H9 (cell line): ENCODE results near the gene PALM3. TPM values are rescaled to one million over a fixed set of nuclear protein-coding genes. Genes with fewer than 3 reads are reported as not detected.

Experiments used
- DNase-seq: peaks from one replicate; pipeline ENCODE4 v3.0.0-alpha.2; 2017
- H2AFZ ChIP-seq: one replicate; pipeline ENCODE4 v1.6.1; 2013; ENCODE audit warnings: mild to moderate bottlenecking, low read length, control low read depth, moderate library complexity
- H2AK5ac ChIP-seq: 2 replicates; pipeline ENCODE4 v1.6.1; 2013; ENCODE audit warnings: low read length, control low read depth, mixed read lengths; ENCODE audit not compliant: insufficient read length
- H2BK120ac ChIP-seq: one replicate; pipeline ENCODE4 v1.6.1; 2013; ENCODE audit warnings: low read depth, mild to moderate bottlenecking, low read length, control low read depth, inconsistent platforms; ENCODE audit not compliant: poor library complexity, severe bottlenecking
- H2BK12ac ChIP-seq: 2 replicates; pipeline ENCODE4 v1.6.1; 2013; ENCODE audit warnings: low read length, control low read depth, mixed read lengths, low read depth; ENCODE audit not compliant: insufficient read length
- H2BK15ac ChIP-seq: 2 replicates; pipeline ENCODE4 v1.6.1; 2013; ENCODE audit warnings: low read depth, low read length, control low read depth
- H2BK20ac ChIP-seq: one replicate; pipeline ENCODE4 v1.6.1; 2013; ENCODE audit warnings: low read depth, mild to moderate bottlenecking, low read length, control low read depth, inconsistent platforms; ENCODE audit not compliant: poor library complexity, severe bottlenecking
- H2BK5ac ChIP-seq: 2 replicates; pipeline ENCODE4 v1.6.1; 2013; ENCODE audit warnings: low read length, control low read depth, mixed read lengths; ENCODE audit not compliant: insufficient read length
- H3K14ac ChIP-seq: 2 replicates; pipeline ENCODE4 v1.6.1; 2013; ENCODE audit warnings: low read length, control low read depth; ENCODE audit not compliant: insufficient read depth
- H3K18ac ChIP-seq: 2 replicates; pipeline ENCODE4 v1.6.1; 2013; ENCODE audit warnings: low read depth, mild to moderate bottlenecking, mixed read lengths, low read length, control low read depth; ENCODE audit not compliant: insufficient read length
- H3K23ac ChIP-seq: 2 replicates; pipeline ENCODE4 v1.6.1; 2013; ENCODE audit warnings: low read length, control low read depth, mixed read lengths, low read depth; ENCODE audit not compliant: insufficient read length
- H3K23me2 ChIP-seq: 2 replicates; pipeline ENCODE4 v1.6.1; 2013; ENCODE audit warnings: low read depth, mild to moderate bottlenecking, mixed read lengths, low read length, control low read depth; ENCODE audit not compliant: insufficient read length, poor library complexity, severe bottlenecking
- H3K27ac ChIP-seq: 2 replicates; pipeline ENCODE4 v1.5.1; 2013; ENCODE audit warnings: low read length, control low read depth, mixed read lengths, low read depth; ENCODE audit not compliant: insufficient read length
- H3K27me3 ChIP-seq: 2 replicates; pipeline ENCODE4 v1.6.1; 2013; ENCODE audit warnings: low read length, control low read depth, inconsistent platforms; ENCODE audit not compliant: insufficient read depth
- H3K4ac ChIP-seq: 2 replicates; pipeline ENCODE4 v1.6.1; 2013; ENCODE audit warnings: low read depth, mild to moderate bottlenecking, control low read depth, inconsistent platforms, low read length, moderate library complexity
- H3K4me1 ChIP-seq: 2 replicates; pipeline ENCODE4 v1.6.1; 2013; ENCODE audit warnings: low read length, control low read depth, inconsistent platforms; ENCODE audit not compliant: insufficient read depth
- H3K4me2 ChIP-seq: 2 replicates; pipeline ENCODE4 v1.6.1; 2013; ENCODE audit warnings: low read length, control low read depth, mixed read lengths; ENCODE audit not compliant: insufficient read length, insufficient read depth
- H3K56ac ChIP-seq: 2 replicates; pipeline ENCODE4 v1.6.1; 2013; ENCODE audit warnings: low read depth, mild to moderate bottlenecking, mixed read lengths, low read length, control low read depth; ENCODE audit not compliant: insufficient read length
- H3K79me1 ChIP-seq: 2 replicates; pipeline ENCODE4 v1.6.1; 2013; ENCODE audit warnings: low read depth, mild to moderate bottlenecking, moderate library complexity, low read length, control low read depth, inconsistent platforms; ENCODE audit not compliant: insufficient read depth, poor library complexity, severe bottlenecking
- H3K79me2 ChIP-seq: 2 replicates; pipeline ENCODE4 v1.6.1; 2013; ENCODE audit warnings: low read length, control low read depth, inconsistent platforms; ENCODE audit not compliant: insufficient read depth
- H3K9ac ChIP-seq: 2 replicates; pipeline ENCODE4 v1.6.1; 2013; ENCODE audit warnings: low read length, control low read depth, mixed read lengths; ENCODE audit not compliant: insufficient read length; ENCODE audit errors: extremely low read depth
- H3K9me3 ChIP-seq: one replicate; pipeline ENCODE4 v1.6.1; 2013; ENCODE audit warnings: low read depth, low read length, inconsistent platforms; ENCODE audit not compliant: control insufficient read depth
- H3T11ph ChIP-seq: one replicate; pipeline ENCODE4 v1.6.1; 2013; ENCODE audit warnings: mild to moderate bottlenecking, low read length, control low read depth, inconsistent platforms
- H4K20me1 ChIP-seq: one replicate; pipeline ENCODE4 v1.6.1; 2013; ENCODE audit not compliant: control insufficient read depth, insufficient read length, insufficient read depth
- H4K5ac ChIP-seq: 2 replicates; pipeline ENCODE4 v1.6.1; 2013; ENCODE audit warnings: low read depth, mild to moderate bottlenecking, mixed read lengths, low read length, control low read depth; ENCODE audit not compliant: insufficient read length
- H4K8ac ChIP-seq: replicated peaks from 2 replicates; pipeline ENCODE4 v1.6.1; 2013; ENCODE audit warnings: low read length, control low read depth, mixed read lengths, low read depth; ENCODE audit not compliant: insufficient read length
- H4K91ac ChIP-seq: 2 replicates; pipeline ENCODE4 v1.6.1; 2013; ENCODE audit warnings: low read depth, mild to moderate bottlenecking, moderate library complexity, mixed read lengths, low read length, control low read depth; ENCODE audit not compliant: insufficient read length
- H3K27ac Mint-ChIP-seq, 3 experiments: 2 replicates in 2 of 3; 3 replicates in 1 of 3; pipeline ENCODE4 v1.8.0; 2020 to 2021; ENCODE audit warnings: mixed read lengths in 3 of 3, mild to moderate bottlenecking in 1 of 3, moderate library complexity in 1 of 3
- H3K27me3 Mint-ChIP-seq: 2 replicates; pipeline ENCODE4 v1.8.0; 2021; ENCODE audit warnings: low read depth, mild to moderate bottlenecking, moderate library complexity, mixed read lengths
- H3K36me3 Mint-ChIP-seq, 3 experiments: 2 replicates in 2 of 3; 3 replicates in 1 of 3; pipeline ENCODE4 v1.8.0; 2020 to 2021; ENCODE audit warnings: low read depth in 3 of 3, mixed read lengths in 3 of 3; ENCODE audit not compliant: insufficient read depth in 1 of 3
- H3K4me1 Mint-ChIP-seq, 2 experiments: 2 replicates each; pipeline ENCODE4 v1.8.0; 2020; ENCODE audit warnings: mixed read lengths in 2 of 2
- H3K4me3 Mint-ChIP-seq, 2 experiments: 2 replicates in 1 of 2; 3 replicates in 1 of 2; pipeline ENCODE4 v1.8.0; 2020 to 2021; ENCODE audit warnings: mild to moderate bottlenecking in 2 of 2, mixed read lengths in 2 of 2, moderate library complexity in 1 of 2
- H3K9me3 Mint-ChIP-seq, 2 experiments: 2 replicates in 1 of 2; 3 replicates in 1 of 2; pipeline ENCODE4 v1.8.0; 2020; ENCODE audit warnings: mild to moderate bottlenecking in 2 of 2, mixed read lengths in 2 of 2, moderate library complexity in 1 of 2
- CTCF ChIP-seq: fragments of 200-600 bp; sonication (generic); conservative IDR thresholded peaks from 3 replicates; pipeline ENCODE4 v1.8.0; 2021; ENCODE audit warnings: antibody characterized with exemption, mild to moderate bottlenecking
- WGBS: extraction: QIAGEN DNeasy Blood & Tissue Kit; methylation state at CpG from one replicate; pipeline ENCODE4 v1.1.7; 2013; ENCODE audit warnings: missing lambda C conversion rate, low lambda C conversion rate, mixed read lengths; ENCODE audit not compliant: insufficient read length; ENCODE audit errors: extremely low coverage; 5-methylcytosine and 5-hydroxymethylcytosine counted together
- total RNA-seq: library from RNA; stranded (reverse); gene quantifications from 2 replicates; pipeline ENCODE4 v1.2.1, GENCODE V29; 2021

The PALM3 gene
- total RNA-seq, 1 experiment from 2014 or later: 11.5 TPM

GRCh38 chr19:14028901-14029300 is 33.0 kb downstream of the PALM3 start:
- no CpG with 5 or more reads among the region's 4 CpGs for WGBS
- H3K4me3 Mint-ChIP-seq: no peak overlapping the region
- TF ChIP-seq CTCF: no peak

More at GRCh38 chr19:14028901-14029300, 33.0 kb downstream of the PALM3 start:
- Histone ChIP-seq H3K9me3 (no peaks in the 10 kb centered on the region), H3K4ac (no peak overlapping the region), H2BK20ac (no peak overlapping the region), H3K79me2 (no peaks in the 10 kb centered on the region), H4K8ac (no peak overlapping the region), H3K4me2 (no peak overlapping the region), H2AK5ac (no peak overlapping the region), H3T11ph (no peak overlapping the region), H3K23me2 (peaks cover 13% of the 10 kb centered on the region), H3K56ac (no peak overlapping the region), H3K79me1 (no peaks in the 10 kb centered on the region), H3K9ac (no peak overlapping the region), H3K4me1 (no peaks in the 10 kb centered on the region), H4K20me1 (no peaks in the 10 kb centered on the region), H2BK12ac (no peak overlapping the region), H4K91ac (no peak overlapping the region), H2BK15ac (no peak overlapping the region), H4K5ac (no peak overlapping the region), H3K27me3 (no peaks in the 10 kb centered on the region), H3K27ac (no peak overlapping the region), H3K23ac (no peak overlapping the region), H2BK120ac (no peak overlapping the region), H2BK5ac (no peak overlapping the region), H3K18ac (no peak overlapping the region), H2AFZ (no peak overlapping the region), H3K14ac (no peak overlapping the region)
- Mint-ChIP-seq H3K27ac (no peak overlapping the region), H3K36me3 (no peaks in the 10 kb centered on the region), H3K9me3 (no peaks in the 10 kb centered on the region), H3K27me3 (peaks cover 24% of the 10 kb centered on the region), H3K4me1 (peaks cover 4 to 14% of the 10 kb centered on the region in 2 experiments)
- DNase-seq: no peak
